Stimulated activated CD4-positive, alpha-beta T cell treated with anti-CD3 and anti-CD28 coated beads, Interleukin-4, amount 100 ng/mL, for 1 hour (primary cell): Measurements from ENCODE around the gene PTPN14.

Experiments used
- DNase-seq: peaks from one replicate; pipeline ENCODE4 v3.0.0-alpha.2; 2020

Gene PTPN14

GRCh38 chr1:214473862-214474261 is 77.5 kb downstream of the PTPN14 start:
- DNase-seq, result no peak

- no peak for DNase-seq
Measured at GRCh38 chr1:214473387-214473786, 78.0 kb downstream of the PTPN14 start.

- no peak for DNase-seq
Measured at GRCh38 chr1:214472364-214472763, 79.0 kb downstream of the PTPN14 start.

GRCh38 chr1:214471458-214471857 is 79.9 kb downstream of the PTPN14 start:
- DNase-seq, result no peak

- DNase-seq, result no peak
Measured at GRCh38 chr1:214470132-214470531, 81.3 kb downstream of the PTPN14 start.

DNA sequence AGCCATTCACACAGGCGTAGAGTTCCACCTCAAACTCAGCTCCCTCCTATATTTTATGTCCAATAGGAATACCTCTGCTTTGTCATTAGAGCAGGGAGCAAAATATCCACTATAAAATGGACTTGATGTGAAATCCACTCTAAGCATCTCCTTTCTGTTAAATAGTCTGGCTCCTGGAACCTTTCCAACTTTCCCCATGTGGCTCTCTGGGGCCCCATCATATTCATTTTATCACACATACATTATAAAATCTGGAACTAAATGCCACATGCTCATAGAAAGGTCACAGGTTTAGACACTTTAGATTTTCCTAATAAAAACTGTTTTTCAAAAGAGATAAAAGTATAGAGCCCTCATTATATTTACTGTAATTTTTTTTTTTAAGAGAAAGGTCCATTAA is 82.1 kb downstream of the PTPN14 start:
- DNase-seq, result no peak

DNA sequence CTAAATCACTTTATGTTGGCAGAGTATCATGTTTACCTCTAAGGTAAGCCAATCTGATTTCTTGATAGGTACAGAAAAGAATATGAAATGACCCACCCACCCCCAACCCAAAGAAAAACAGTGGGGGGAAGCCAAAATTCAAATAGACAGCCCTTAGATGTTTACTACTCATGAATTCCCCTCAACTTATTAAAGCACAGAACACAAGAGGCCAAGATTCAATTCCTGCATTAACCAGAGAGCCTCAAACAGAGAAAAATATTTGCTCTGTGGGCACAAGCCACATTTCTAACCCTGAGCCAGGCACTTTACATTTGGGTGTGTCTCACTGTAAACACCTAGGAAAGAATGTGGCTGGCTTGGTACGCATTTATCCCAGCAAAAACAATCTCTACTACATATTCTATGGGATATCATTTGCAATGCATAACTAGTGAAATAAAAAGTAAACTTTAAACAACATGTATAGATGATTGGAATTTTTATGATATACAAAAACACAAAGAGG is 84.3 kb downstream of the PTPN14 start:
- DNase-seq, result no peak

DNA sequence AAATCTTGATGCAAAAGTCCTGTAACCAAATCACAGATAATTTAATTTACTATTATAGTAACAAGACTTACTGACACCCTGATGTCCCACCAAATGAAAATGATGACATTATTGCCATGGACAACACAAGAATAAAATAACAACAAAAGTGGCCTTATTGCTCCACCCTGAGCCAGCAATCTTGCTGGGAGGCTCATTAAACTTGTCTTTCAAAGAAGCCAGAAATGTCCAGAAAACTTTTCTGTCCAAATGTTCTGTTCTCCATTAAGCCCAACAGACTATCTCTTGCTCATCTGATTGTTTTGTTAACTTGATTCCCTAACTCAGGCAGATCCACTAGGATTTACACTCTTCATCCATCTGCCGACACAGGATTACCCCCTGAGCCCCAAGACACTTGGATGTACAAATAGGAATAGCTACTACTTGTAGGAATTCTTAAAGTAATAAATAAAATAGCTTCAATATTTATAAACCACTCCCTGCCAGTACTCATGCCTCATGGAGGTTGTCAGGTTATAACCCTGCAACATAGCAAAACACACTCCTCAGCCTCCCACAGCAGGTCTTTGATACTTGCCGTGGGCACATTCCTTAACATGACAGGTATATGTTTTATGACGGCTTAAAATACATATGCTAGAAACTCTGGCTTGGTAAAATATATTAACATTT is 84.9 kb downstream of the PTPN14 start:
- DNase-seq, result no peak

- DNase-seq, result no peak
Measured at GRCh38 chr1:214464445-214465287, 86.7 kb downstream of the PTPN14 start.

- no peak for DNase-seq
Measured at GRCh38 chr1:214463596-214463995, 87.8 kb downstream of the PTPN14 start.

DNA sequence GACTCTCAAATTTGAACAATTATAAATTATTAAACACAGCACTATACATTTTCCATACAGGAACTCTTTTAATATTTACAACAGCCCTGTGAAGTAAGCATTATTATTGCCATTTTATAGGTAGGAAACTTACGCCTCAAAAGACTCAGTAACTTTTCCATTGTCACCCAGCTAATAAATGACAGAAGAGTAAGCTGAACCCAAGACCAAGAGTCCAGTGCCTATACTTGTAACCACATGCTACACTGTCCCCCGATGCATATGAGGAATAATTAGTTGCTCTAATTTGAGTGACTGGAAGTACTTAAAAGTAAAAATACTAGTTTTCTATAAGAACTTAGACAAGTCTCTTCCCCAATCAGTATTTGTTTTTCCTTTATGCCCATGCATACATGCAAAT is 88.5 kb downstream of the PTPN14 start:
- DNase-seq, result no peak

GRCh38 chr1:214461305-214461704 is 90.1 kb downstream of the PTPN14 start:
- no peak for DNase-seq

GRCh38 chr1:214460304-214460916 is 91.0 kb downstream of the PTPN14 start:
- DNase-seq, result no peak

GRCh38 chr1:214459895-214460294 is 91.5 kb downstream of the PTPN14 start:
- DNase-seq, result no peak

DNA sequence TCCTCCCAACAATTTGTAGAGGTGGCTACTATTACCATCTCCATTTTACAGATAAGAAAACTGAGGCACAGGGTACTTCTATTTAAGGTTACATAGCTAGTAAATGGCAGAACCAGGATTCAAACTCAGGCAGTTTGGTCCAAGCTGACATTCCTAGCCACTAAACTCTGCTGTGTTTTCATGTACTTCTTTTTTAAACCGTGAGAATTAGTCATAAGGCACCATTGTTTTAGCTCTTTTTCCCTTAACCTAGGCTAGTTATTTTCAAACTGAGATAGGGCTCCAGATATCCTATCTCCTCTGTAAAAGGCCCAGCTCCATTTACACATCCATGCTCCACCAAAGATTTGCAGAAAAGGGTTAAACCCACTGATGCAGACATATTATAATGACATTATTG is 92.9 kb downstream of the PTPN14 start:
- DNase-seq, result no peak

- no peak for DNase-seq
Measured at GRCh38 chr1:214455971-214456867, 95.2 kb downstream of the PTPN14 start.

DNA sequence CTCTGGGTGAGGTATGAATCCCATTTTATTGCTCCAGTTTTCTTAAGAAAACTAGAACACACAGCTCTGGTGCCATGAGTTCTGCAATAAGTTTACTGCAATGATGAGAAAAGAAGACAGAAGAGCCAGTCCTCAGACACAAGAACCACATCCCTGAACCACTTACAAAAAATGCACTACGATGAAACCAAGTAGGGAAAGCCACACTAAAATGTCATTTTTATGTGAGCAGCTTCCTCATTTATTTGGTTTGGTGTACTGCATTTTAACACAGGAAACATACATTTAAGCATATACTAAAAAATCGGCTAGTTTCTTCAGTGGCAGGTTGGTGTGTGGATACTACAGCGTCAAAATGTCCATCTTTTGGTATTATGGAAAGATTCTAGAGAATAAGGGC is 95.9 kb downstream of the PTPN14 start:
- no peak for DNase-seq

DNA sequence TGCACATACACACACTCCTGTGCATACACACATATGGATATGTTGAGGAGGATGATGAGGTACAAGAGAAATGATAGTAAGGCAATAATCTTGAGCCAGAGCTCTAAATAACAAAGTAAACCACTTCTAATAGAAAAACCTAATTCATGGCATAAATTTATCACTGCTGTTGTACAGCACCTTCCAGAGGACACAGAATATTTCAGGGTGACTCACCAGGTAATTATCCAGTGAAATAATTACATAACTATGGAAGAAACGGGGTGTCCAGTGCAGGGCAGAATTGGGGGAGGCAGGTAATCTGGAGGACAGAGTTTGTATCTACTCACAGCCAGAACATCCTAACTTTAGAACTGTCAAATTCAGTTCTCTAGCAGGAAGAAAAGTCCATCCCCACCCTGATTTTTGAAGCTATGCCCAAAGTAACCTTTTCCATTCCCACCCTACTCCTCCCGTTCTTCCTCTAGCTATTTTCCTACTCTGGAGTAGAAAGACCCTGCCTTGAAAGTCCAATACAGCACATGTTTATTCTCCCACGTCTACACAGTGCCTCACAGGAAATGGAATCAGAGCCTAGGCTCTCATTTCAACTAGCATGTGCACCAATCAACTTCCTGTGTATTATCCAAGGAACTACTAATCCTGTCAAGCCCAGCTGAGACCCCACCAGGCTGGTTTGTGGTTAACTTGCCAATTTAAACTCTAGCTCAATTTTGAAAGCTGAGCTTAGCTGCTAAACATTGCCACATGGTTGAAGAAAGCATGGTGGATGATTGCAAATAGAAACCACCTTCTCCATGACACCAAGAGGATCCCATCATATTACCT is 96.6 kb downstream of the PTPN14 start:
- no peak for DNase-seq

- no peak for DNase-seq
Measured at GRCh38 chr1:214453109-214453722, 98.2 kb downstream of the PTPN14 start.

DNA sequence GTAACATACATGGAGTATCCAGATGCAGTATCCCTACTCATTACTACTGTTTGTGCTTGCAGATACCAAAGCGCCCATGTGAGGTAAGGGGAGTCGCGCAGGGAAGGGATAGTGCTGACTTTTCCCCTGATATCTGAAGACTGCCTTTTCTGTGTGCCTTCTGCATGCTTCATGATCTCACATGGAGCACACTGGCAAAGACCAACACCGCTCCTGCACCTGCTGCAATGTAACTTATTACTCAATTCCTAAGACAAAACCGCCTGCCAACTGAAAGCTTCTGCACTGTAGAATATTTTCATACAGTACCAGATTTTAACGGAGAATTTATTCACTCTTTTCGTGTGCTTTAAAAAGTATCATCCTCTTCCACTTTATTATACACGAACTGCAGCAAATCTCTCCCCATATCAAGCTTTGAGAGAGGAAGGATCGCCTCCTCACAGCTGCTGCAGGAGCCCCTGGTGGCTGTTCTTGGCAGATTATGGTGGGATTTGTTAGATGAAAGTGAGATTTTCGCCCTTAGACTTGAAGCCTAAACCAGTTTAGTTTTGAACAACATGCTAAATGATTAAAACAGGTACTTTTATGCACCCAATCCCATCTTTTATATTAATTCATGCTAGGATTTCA is 99.1 kb downstream of the PTPN14 start:
- DNase-seq, result no peak

GRCh38 chr1:214451596-214451995 is 99.8 kb downstream of the PTPN14 start:
- DNase-seq, result no peak
